ENCODE data around the gene KCNK6. TPM values are rescaled to one million over a fixed set of nuclear protein-coding genes. Genes with fewer than 3 reads are reported as not detected.

KCNK6 gene
- total RNA-seq (2022) (6.1 and 7.8 TPM in 2 replicates), Bru-seq, nascent RNA (percentile 53 among the genes with signal in this experiment), BruChase-seq, experiment 1, labeled RNA remaining after a 2-hour chase (percentile 58 among the genes with signal in this experiment), BruChase-seq, experiment 2, labeled RNA remaining after a 6-hour chase (percentile 68 among the genes with signal in this experiment)
- long read RNA-seq, full-length matches to known transcripts: 8 of 13 reads
- long read RNA-seq, partial matches to known transcripts: 0 of 13 reads
- long read RNA-seq, other reads (novel, unspliced or antisense): 5 of 13 reads

GRCh38 chr19:38319421-38320258, at the start of gene KCNK6:
KCNK6 (plus strand) TSS chr19:38319845; CDS start chr19:38319951, 106 bp downstream.
- CTCF ChIA-PET: interaction anchor here (0.6 to 1.4 kb wide), 4 partner anchors 16 to 76 kb away, joined by 3 to 4 read pairs (median 3); partner anchors contain the start of gene PSMD8
- Histone ChIP-seq H3K4me1 (peaks cover 4% of the 10 kb centered on the region; the same call in 1 of the 2 replicates), H3K4me3 (ENCODE audit: low read depth, low read length) (peak within 1 kb of the TSS; percentile 74), H3K27me3 (replicated peaks; ENCODE audit: control insufficient read depth, insufficient read depth, low read length) (no peaks in the 10 kb centered on the region), H3K36me3 (ENCODE audit: control insufficient read depth, insufficient read depth, low read length) (no peaks in the 10 kb centered on the region), H3K9me3 (no peaks in the 10 kb centered on the region)
- peak within 1 kb of the TSS; percentile 74 for H3K4me3 Mint-ChIP-seq (ENCODE audit: unreplicated experiment)
- H3K27me3 Mint-ChIP-seq (ENCODE audit: insufficient read depth, unreplicated experiment): no peaks in the 10 kb centered on the region
- BruUV-seq (replicated peaks): TSS peak; percentile 16
- peak within 1 kb of the TSS; percentile 48 for H3K27ac Mint-ChIP-seq (ENCODE audit: unreplicated experiment)
- POLR2A ChIA-PET: no interaction called here
- H3K36me3 Mint-ChIP-seq (ENCODE audit: insufficient read depth, unreplicated experiment): peaks cover 14% of the 10 kb centered on the region
- TF ChIP-seq CTCF (IDR thresholded peaks at IDR 0.05; ENCODE audit: insufficient read depth in 1 of 2, low read depth in 1 of 2, low read length in 1 of 2, severe bottlenecking in 1 of 2, unreplicated experiment in 1 of 2): no peak
- peaks cover 11% of the 10 kb centered on the region for H3K4me1 Mint-ChIP-seq (ENCODE audit: low read depth, unreplicated experiment)
- intact Hi-C loops (cut with micrococcal nuclease; ENCODE audit: unreplicated experiment): no loop called here
- DNase-seq: peak in 1 of 2 experiments; percentile 45
- no peaks in the 10 kb centered on the region for H3K9me3 Mint-ChIP-seq (ENCODE audit: unreplicated experiment)

GRCh38 chr19:38270587-38271167, 49.0 kb upstream of the KCNK6 start:
- H3K27me3 ChIP-seq (replicated peaks; ENCODE audit: control insufficient read depth, insufficient read depth, low read length): no peaks in the 10 kb centered on the region
- Mint-ChIP-seq H3K36me3 (ENCODE audit: insufficient read depth, unreplicated experiment) (peaks cover 89% of the 10 kb centered on the region), H3K9me3 (ENCODE audit: unreplicated experiment) (no peaks in the 10 kb centered on the region), H3K27ac (ENCODE audit: unreplicated experiment) (peak overlapping the region; percentile 30), H3K27me3 (ENCODE audit: insufficient read depth, unreplicated experiment) (no peaks in the 10 kb centered on the region), H3K4me3 (ENCODE audit: unreplicated experiment) (no peak overlapping the region), H3K4me1 (ENCODE audit: low read depth, unreplicated experiment) (peaks cover 70% of the 10 kb centered on the region)
- intact Hi-C loops (cut with micrococcal nuclease; ENCODE audit: unreplicated experiment): no loop called here
- H3K9me3 ChIP-seq: no peaks in the 10 kb centered on the region
- H3K4me1 ChIP-seq: peaks cover 80% of the 10 kb centered on the region
- no peak for TF ChIP-seq CTCF (IDR thresholded peaks at IDR 0.05; ENCODE audit: insufficient read depth in 1 of 2, low read depth in 1 of 2, low read length in 1 of 2, severe bottlenecking in 1 of 2, unreplicated experiment in 1 of 2)
- no peak overlapping the region for H3K4me3 ChIP-seq (ENCODE audit: low read depth, low read length)
- CTCF ChIA-PET: no interaction called here
- DNase-seq: no peak
- POLR2A ChIA-PET: interaction anchor here (0.7 kb wide), 1 partner anchor 1774 kb away, joined by 4 read pairs; no protein-coding TSS in a partner anchor
- H3K36me3 ChIP-seq (ENCODE audit: control insufficient read depth, insufficient read depth, low read length): no peaks in the 10 kb centered on the region
- no TSS peak for BruUV-seq (replicated peaks)

- BruUV-seq (replicated peaks): no TSS peak
- intact Hi-C loops (cut with micrococcal nuclease; ENCODE audit: unreplicated experiment): loop anchor here (1.0 kb wide), 1 partner anchor 9 kb away; the partner anchor contains the start of gene SPINT2
- Histone ChIP-seq H3K4me1 (peaks cover 70% of the 10 kb centered on the region), H3K9me3 (no peaks in the 10 kb centered on the region), H3K4me3 (ENCODE audit: low read depth, low read length) (no peak overlapping the region), H3K36me3 (ENCODE audit: control insufficient read depth, insufficient read depth, low read length) (no peaks in the 10 kb centered on the region), H3K27me3 (replicated peaks; ENCODE audit: control insufficient read depth, insufficient read depth, low read length) (no peaks in the 10 kb centered on the region)
- no peaks in the 10 kb centered on the region for H3K27me3 Mint-ChIP-seq (ENCODE audit: insufficient read depth, unreplicated experiment)
- H3K36me3 Mint-ChIP-seq (ENCODE audit: insufficient read depth, unreplicated experiment): peaks cover 91% of the 10 kb centered on the region
- POLR2A ChIA-PET: interaction anchor here (1.8 kb wide), 1 partner anchor 8 kb away, joined by 9 read pairs; no protein-coding TSS in a partner anchor
- CTCF ChIA-PET: no interaction called here
- TF ChIP-seq CTCF (IDR thresholded peaks at IDR 0.05; ENCODE audit: insufficient read depth in 1 of 2, low read depth in 1 of 2, low read length in 1 of 2, severe bottlenecking in 1 of 2, unreplicated experiment in 1 of 2): no peak
- peak overlapping the region; percentile 70 for H3K27ac Mint-ChIP-seq (ENCODE audit: unreplicated experiment)
- peak overlapping the region; percentile 34 for H3K4me3 Mint-ChIP-seq (ENCODE audit: unreplicated experiment)
- H3K9me3 Mint-ChIP-seq (ENCODE audit: unreplicated experiment): no peaks in the 10 kb centered on the region
- DNase-seq: peak; percentile 77 to 84
- H3K4me1 Mint-ChIP-seq (ENCODE audit: low read depth, unreplicated experiment): peaks cover 54% of the 10 kb centered on the region
Measured at GRCh38 chr19:38273499-38273898, 46.1 kb upstream of the KCNK6 start.

Measured in Caco-2 (cell line).